SU-DHL-6 (cell line): ENCODE measurements around the gene ACAP2.
"Not testable (repeated sequence)": the region's sequence is repeated elsewhere in the genome, so short reads cannot be mapped to it uniquely, and the experiment has no call there.

ENCODE experiments used
- CTCF ChIP-seq: fragments of 200-600 bp; sonication (generic); IDR thresholded peaks from one replicate; pipeline ENCODE4 v1.5.1; 2017; ENCODE audit warnings: antibody characterized with exemption, mild to moderate bottlenecking, low read length, moderate library complexity; ENCODE audit not compliant: insufficient read depth, poor library complexity, severe bottlenecking
- EZH2phosphoT487 ChIP-seq: fragments of 200-600 bp; sonication (generic), shearing (Covaris generic); conservative IDR thresholded peaks from 2 replicates; pipeline ENCODE4 v1.6.1; 2018; ENCODE audit warnings: mild to moderate bottlenecking, antibody characterized with exemption, low read length, moderate library complexity, mixed read lengths

- not testable (repeated sequence) for TF ChIP-seq CTCF, EZH2phosphoT487
These were observed 88.8 kb downstream of the ACAP2 start for GRCh38 chr3:195354009-195354408.
